ENCODE results near the gene MRPS2.

DNA sequence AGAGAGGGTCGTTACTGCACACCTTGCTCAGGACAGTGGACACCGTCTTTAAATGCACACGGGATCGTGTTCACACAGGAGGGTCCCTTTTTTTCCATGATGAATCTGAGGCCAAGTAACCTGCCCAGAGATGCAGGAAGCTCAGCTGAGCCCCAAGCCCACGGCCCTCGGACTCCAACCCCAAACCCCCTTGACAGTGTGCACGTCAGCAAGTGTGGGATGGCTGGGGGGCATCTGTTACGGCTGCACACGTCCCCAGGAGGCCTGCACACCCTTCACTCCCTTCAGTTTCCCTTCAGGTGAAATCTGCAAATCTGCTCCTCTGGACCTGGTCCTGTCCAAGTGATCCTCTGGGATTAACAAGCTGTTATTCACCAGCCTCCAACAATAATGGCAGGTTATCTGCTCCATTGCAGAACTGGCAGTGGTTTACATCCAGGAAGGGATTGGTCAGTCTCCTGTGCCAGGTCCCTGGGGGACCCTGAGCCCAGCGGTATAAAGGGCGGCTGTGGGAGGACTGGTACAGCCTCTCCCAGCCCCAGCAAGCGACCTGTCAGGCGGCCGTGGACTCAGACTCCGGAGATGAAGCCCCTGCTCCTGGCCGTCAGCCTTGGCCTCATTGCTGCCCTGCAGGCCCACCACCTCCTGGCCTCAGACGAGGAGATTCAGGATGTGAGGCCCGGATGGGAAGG lies 20.6 kb downstream of the MRPS2 start, which contains the start of gene LCN1:
- TF ChIP-seq, protein P1, sequence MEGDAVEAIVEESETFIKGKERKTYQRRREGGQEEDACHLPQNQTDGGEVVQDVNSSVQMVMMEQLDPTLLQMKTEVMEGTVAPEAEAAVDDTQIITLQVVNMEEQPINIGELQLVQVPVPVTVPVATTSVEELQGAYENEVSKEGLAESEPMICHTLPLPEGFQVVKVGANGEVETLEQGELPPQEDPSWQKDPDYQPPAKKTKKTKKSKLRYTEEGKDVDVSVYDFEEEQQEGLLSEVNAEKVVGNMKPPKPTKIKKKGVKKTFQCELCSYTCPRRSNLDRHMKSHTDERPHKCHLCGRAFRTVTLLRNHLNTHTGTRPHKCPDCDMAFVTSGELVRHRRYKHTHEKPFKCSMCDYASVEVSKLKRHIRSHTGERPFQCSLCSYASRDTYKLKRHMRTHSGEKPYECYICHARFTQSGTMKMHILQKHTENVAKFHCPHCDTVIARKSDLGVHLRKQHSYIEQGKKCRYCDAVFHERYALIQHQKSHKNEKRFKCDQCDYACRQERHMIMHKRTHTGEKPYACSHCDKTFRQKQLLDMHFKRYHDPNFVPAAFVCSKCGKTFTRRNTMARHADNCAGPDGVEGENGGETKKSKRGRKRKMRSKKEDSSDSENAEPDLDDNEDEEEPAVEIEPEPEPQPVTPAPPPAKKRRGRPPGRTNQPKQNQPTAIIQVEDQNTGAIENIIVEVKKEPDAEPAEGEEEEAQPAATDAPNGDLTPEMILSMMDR (IDR thresholded peaks at IDR 0.05): no peak
- TF ChIP-seq KAT7 (CRISPR knock-in tag; IDR thresholded peaks at IDR 0.05; ENCODE audit: borderline replicate concordance): no peak
- TF ChIP-seq ZNF263 (CRISPR knock-in tag; IDR thresholded peaks at IDR 0.05; ENCODE audit: low read depth): no peak
- TF ChIP-seq, protein P2, sequence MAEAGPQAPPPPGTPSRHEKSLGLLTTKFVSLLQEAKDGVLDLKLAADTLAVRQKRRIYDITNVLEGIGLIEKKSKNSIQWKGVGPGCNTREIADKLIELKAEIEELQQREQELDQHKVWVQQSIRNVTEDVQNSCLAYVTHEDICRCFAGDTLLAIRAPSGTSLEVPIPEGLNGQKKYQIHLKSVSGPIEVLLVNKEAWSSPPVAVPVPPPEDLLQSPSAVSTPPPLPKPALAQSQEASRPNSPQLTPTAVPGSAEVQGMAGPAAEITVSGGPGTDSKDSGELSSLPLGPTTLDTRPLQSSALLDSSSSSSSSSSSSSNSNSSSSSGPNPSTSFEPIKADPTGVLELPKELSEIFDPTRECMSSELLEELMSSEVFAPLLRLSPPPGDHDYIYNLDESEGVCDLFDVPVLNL (CRISPR knock-in tag; IDR thresholded peaks at IDR 0.05; ENCODE audit: borderline replicate concordance, low read depth): no peak
- TF ChIP-seq, protein P3, sequence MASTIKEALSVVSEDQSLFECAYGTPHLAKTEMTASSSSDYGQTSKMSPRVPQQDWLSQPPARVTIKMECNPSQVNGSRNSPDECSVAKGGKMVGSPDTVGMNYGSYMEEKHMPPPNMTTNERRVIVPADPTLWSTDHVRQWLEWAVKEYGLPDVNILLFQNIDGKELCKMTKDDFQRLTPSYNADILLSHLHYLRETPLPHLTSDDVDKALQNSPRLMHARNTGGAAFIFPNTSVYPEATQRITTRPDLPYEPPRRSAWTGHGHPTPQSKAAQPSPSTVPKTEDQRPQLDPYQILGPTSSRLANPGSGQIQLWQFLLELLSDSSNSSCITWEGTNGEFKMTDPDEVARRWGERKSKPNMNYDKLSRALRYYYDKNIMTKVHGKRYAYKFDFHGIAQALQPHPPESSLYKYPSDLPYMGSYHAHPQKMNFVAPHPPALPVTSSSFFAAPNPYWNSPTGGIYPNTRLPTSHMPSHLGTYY (CRISPR knock-in tag; IDR thresholded peaks at IDR 0.05): no peak
- TF ChIP-seq ZNF396 (CRISPR knock-in tag; IDR thresholded peaks at IDR 0.05; ENCODE audit: borderline replicate concordance): no peak
- no peak for TF ChIP-seq IRF2 (CRISPR knock-in tag; IDR thresholded peaks at IDR 0.05; ENCODE audit: borderline replicate concordance, low read depth)
- TF ChIP-seq JUN (CRISPR knock-in tag; IDR thresholded peaks at IDR 0.05): no peak
- no peak for TF ChIP-seq NR3C1 (CRISPR knock-in tag; conservative IDR thresholded peaks at IDR 0.05; ENCODE audit: low read depth)
- TF ChIP-seq, protein P4, sequence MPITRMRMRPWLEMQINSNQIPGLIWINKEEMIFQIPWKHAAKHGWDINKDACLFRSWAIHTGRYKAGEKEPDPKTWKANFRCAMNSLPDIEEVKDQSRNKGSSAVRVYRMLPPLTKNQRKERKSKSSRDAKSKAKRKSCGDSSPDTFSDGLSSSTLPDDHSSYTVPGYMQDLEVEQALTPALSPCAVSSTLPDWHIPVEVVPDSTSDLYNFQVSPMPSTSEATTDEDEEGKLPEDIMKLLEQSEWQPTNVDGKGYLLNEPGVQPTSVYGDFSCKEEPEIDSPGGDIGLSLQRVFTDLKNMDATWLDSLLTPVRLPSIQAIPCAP (CRISPR knock-in tag; IDR thresholded peaks at IDR 0.05): no peak
- TF ChIP-seq, protein P5, sequence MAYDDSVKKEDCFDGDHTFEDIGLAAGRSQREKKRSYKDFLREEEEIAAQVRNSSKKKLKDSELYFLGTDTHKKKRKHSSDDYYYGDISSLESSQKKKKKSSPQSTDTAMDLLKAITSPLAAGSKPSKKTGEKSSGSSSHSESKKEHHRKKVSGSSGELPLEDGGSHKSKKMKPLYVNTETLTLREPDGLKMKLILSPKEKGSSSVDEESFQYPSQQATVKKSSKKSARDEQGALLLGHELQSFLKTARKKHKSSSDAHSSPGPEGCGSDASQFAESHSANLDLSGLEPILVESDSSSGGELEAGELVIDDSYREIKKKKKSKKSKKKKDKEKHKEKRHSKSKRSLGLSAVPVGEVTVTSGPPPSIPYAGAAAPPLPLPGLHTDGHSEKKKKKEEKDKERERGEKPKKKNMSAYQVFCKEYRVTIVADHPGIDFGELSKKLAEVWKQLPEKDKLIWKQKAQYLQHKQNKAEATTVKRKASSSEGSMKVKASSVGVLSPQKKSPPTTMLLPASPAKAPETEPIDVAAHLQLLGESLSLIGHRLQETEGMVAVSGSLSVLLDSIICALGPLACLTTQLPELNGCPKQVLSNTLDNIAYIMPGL (CRISPR knock-in tag; IDR thresholded peaks at IDR 0.05): no peak
- TF ChIP-seq, protein P6, sequence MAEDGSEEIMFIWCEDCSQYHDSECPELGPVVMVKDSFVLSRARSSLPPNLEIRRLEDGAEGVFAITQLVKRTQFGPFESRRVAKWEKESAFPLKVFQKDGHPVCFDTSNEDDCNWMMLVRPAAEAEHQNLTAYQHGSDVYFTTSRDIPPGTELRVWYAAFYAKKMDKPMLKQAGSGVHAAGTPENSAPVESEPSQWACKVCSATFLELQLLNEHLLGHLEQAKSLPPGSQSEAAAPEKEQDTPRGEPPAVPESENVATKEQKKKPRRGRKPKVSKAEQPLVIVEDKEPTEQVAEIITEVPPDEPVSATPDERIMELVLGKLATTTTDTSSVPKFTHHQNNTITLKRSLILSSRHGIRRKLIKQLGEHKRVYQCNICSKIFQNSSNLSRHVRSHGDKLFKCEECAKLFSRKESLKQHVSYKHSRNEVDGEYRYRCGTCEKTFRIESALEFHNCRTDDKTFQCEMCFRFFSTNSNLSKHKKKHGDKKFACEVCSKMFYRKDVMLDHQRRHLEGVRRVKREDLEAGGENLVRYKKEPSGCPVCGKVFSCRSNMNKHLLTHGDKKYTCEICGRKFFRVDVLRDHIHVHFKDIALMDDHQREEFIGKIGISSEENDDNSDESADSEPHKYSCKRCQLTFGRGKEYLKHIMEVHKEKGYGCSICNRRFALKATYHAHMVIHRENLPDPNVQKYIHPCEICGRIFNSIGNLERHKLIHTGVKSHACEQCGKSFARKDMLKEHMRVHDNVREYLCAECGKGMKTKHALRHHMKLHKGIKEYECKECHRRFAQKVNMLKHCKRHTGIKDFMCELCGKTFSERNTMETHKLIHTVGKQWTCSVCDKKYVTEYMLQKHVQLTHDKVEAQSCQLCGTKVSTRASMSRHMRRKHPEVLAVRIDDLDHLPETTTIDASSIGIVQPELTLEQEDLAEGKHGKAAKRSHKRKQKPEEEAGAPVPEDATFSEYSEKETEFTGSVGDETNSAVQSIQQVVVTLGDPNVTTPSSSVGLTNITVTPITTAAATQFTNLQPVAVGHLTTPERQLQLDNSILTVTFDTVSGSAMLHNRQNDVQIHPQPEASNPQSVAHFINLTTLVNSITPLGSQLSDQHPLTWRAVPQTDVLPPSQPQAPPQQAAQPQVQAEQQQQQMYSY (CRISPR knock-in tag; IDR thresholded peaks at IDR 0.05): no peak
- TF ChIP-seq, protein P7, sequence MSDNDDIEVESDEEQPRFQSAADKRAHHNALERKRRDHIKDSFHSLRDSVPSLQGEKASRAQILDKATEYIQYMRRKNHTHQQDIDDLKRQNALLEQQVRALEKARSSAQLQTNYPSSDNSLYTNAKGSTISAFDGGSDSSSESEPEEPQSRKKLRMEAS (CRISPR knock-in tag; IDR thresholded peaks at IDR 0.05): no peak

All from WTC11 (cell line).